OCI-LY1 (cell line): ENCODE data around the gene ERCC6L.

Experiments
- H2AFZ ChIP-seq: fragments of 200-600 bp; sonication (generic), shearing (Covaris generic); 2 replicates; pipeline ENCODE4 v1.6.0; 2014; ENCODE audit warnings: antibody characterized with exemption, mild to moderate bottlenecking, low read length
- H3F3A ChIP-seq: fragments of 200-600 bp; sonication (generic), shearing (Covaris generic); 2 replicates; pipeline ENCODE4 v1.6.0; 2014; ENCODE audit warnings: mild to moderate bottlenecking, antibody characterized with exemption, low read length, moderate library complexity; ENCODE audit not compliant: insufficient read depth
- H3K27ac ChIP-seq: fragments of 200-600 bp; sonication (generic); 2 replicates; pipeline ENCODE4 v1.5.1; 2014; ENCODE audit warnings: low read length, mixed run types, mild to moderate bottlenecking, low read depth; ENCODE audit not compliant: poor library complexity, severe bottlenecking
- H3K27me3 ChIP-seq: fragments of 200-600 bp; sonication (generic); 2 replicates; pipeline ENCODE4 v1.6.0; 2014; ENCODE audit warnings: antibody characterized with exemption, mild to moderate bottlenecking, low read length, moderate library complexity; ENCODE audit not compliant: insufficient read depth
- H3K36me3 ChIP-seq: fragments of 200-600 bp; sonication (generic); 2 replicates; pipeline ENCODE4 v1.6.1; 2014; ENCODE audit warnings: mild to moderate bottlenecking, antibody characterized with exemption, low read length, moderate library complexity, mixed read lengths; ENCODE audit not compliant: insufficient read depth
- H3K4me1 ChIP-seq: fragments of 200-600 bp; sonication (generic); 2 replicates; pipeline ENCODE4 v1.5.1; 2014; ENCODE audit warnings: mild to moderate bottlenecking, low read length, moderate library complexity; ENCODE audit not compliant: insufficient read depth, severe bottlenecking
- H3K4me2 ChIP-seq: fragments of 200-600 bp; sonication (generic), shearing (Covaris generic); 2 replicates; pipeline ENCODE4 v1.6.1; 2014; ENCODE audit warnings: low read length
- H3K4me3 ChIP-seq: fragments of 200-600 bp; sonication (generic); 2 replicates; pipeline ENCODE4 v1.5.1; 2014; ENCODE audit warnings: low read length, low read depth, mild to moderate bottlenecking, mixed read lengths; ENCODE audit not compliant: poor library complexity, severe bottlenecking
- H3K79me2 ChIP-seq: fragments of 200-600 bp; shearing (Covaris generic); 2 replicates; pipeline ENCODE4 v1.6.1; 2016; ENCODE audit warnings: mixed run types, low read length, mixed read lengths; ENCODE audit not compliant: insufficient read depth
- H3K9ac ChIP-seq: fragments of 200-600 bp; sonication (generic), shearing (Covaris generic); 2 replicates; pipeline ENCODE4 v1.6.1; 2014; ENCODE audit warnings: mild to moderate bottlenecking, low read length, mixed read lengths
- H3K9me2 ChIP-seq: fragments of 200-600 bp; sonication (generic), shearing (Covaris generic); 2 replicates; pipeline ENCODE4 v1.6.1; 2014; ENCODE audit warnings: low read depth, mild to moderate bottlenecking, low read length, mixed read lengths
- H3K9me3 ChIP-seq: fragments of 200-600 bp; shearing (Covaris generic); 2 replicates; pipeline ENCODE4 v1.6.1; 2014; ENCODE audit warnings: low read length, mixed read lengths
- H4K20me1 ChIP-seq: fragments of 200-600 bp; sonication (generic), shearing (Covaris generic); 2 replicates; pipeline ENCODE4 v1.6.0; 2016; ENCODE audit warnings: mild to moderate bottlenecking, low read length; ENCODE audit not compliant: insufficient read depth
- EZH2 ChIP-seq: fragments of 200-600 bp; sonication (generic), shearing (Covaris generic); IDR thresholded peaks from 2 replicates; pipeline ENCODE4 v1.8.0; 2017; ENCODE audit warnings: borderline replicate concordance, mixed run types, mild to moderate bottlenecking, antibody characterized with exemption, low read length, moderate library complexity, mixed read lengths
- TF ChIP-seq, protein P1 (sequence below): fragments of 200-600 bp; sonication (generic), shearing (Covaris generic); IDR thresholded peaks from 2 replicates; pipeline ENCODE4 v1.5.1; 2017; ENCODE audit warnings: mild to moderate bottlenecking, antibody characterized with exemption, low read length, moderate library complexity, mixed read lengths

ERCC6L gene

DNA sequence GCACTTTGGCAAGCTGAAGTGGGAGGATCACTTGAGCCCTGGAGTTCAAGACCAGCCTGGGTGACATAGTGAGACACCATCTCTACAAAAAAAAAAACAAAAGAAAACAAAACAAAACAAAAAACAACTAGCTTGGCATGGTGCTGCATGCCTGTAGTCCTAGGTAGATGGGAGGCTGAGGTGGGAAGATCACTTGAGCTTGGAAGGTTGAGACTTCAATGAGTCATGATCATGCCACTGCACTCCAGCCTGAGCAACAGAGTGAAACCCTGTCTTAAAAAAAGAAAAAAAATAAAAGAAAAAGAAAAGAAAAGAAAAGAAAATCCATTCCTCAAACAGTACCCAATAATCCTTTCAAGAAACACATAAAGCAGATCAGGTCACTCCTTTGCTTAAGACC, 14.9 kb upstream of the ERCC6L start:
- Histone ChIP-seq H3K4me3 (no peak overlapping the region), H3K9me3 (no peaks in the 10 kb centered on the region), H3F3A (no peaks in the 10 kb centered on the region), H3K4me2 (no peak overlapping the region), H2AFZ (no peak overlapping the region), H3K79me2 (no peaks in the 10 kb centered on the region), H3K4me1 (no peaks in the 10 kb centered on the region), H3K27me3 (no peaks in the 10 kb centered on the region), H3K9me2 (no peaks in the 10 kb centered on the region), H3K27ac (no peak overlapping the region), H3K9ac (no peak overlapping the region), H4K20me1 (no peaks in the 10 kb centered on the region), H3K36me3 (no peaks in the 10 kb centered on the region)
- TF ChIP-seq, protein P1, sequence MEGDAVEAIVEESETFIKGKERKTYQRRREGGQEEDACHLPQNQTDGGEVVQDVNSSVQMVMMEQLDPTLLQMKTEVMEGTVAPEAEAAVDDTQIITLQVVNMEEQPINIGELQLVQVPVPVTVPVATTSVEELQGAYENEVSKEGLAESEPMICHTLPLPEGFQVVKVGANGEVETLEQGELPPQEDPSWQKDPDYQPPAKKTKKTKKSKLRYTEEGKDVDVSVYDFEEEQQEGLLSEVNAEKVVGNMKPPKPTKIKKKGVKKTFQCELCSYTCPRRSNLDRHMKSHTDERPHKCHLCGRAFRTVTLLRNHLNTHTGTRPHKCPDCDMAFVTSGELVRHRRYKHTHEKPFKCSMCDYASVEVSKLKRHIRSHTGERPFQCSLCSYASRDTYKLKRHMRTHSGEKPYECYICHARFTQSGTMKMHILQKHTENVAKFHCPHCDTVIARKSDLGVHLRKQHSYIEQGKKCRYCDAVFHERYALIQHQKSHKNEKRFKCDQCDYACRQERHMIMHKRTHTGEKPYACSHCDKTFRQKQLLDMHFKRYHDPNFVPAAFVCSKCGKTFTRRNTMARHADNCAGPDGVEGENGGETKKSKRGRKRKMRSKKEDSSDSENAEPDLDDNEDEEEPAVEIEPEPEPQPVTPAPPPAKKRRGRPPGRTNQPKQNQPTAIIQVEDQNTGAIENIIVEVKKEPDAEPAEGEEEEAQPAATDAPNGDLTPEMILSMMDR, result no peak
- TF ChIP-seq EZH2, result no peak

DNA sequence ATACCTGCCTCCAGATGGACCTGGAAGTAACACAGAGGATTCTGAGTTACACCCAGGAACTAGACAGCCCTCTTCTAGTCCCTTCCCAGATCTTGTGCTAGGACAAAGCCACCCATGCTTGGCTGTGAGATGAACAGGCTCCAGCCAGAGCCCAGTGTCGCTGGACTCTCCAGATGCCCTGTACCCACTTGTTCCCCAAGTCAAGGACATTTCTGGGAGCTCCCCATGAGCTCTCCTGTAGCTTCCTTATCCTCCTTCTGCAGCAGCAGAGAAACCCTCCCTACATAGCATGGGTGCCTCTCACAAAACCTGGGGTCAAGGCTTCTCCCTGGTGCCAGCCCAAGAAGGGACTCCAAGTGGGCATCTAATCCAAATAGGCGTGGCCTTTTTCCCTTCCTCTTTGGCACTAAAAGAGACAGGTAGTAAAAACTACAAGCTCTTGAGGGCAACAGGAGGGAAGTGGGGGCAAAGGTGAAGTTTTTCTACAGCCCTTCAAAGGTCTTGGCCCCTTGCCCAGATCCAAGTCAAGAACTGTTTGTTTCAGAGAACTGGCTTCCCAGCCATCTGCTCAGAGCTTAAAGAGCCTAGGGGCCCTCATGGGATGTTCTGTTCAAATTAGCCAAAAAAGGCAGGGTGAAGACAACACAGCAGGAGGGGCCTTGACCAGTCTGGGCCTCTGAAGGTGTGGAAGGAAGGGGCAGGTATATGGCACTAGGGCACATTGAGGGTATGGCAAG, 8.5 kb upstream of the ERCC6L start:
- Histone ChIP-seq H3K36me3 (no peaks in the 10 kb centered on the region), H3K27ac (no peak overlapping the region), H3K9ac (no peak overlapping the region), H3K79me2 (no peaks in the 10 kb centered on the region), H3K9me3 (no peaks in the 10 kb centered on the region), H3K4me1 (no peaks in the 10 kb centered on the region), H3F3A (no peaks in the 10 kb centered on the region), H3K4me2 (no peak overlapping the region), H3K27me3 (no peaks in the 10 kb centered on the region), H3K9me2 (no peaks in the 10 kb centered on the region), H3K4me3 (no peak overlapping the region), H4K20me1 (no peaks in the 10 kb centered on the region), H2AFZ (no peak overlapping the region)
- no peak for TF ChIP-seq EZH2
- TF ChIP-seq, protein P1, result no peak

DNA sequence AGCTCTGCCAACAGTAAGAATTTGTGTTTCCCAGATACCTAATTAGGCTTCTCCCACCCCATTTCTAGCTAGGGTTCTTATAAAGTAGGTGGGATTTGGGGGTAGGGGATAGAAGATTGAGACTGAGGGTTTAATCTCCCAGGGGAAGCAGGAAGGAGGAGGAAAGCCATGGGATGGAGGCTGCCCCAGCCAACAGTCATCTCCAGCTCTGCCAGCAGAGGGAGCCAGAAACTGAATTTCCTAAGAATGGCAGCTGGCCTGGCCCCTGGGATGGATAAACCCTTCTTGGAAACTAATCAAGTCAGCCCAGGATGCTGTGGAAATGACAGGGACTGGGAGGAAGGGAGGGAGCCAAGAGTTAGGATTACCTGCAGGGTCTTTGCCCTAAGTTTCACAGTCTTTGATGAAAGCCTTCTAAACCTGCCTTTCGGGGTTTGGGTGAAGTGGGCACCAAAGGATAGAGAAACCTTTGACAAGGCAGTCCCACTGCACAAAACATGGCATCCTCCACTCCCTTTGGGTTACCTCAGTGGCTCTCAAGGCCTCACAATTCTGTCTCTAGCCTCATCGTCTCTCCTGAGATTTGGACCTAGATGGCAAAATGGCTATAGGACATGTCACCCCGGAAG, 6.7 kb upstream of the ERCC6L start:
- Histone ChIP-seq H3K36me3 (no peaks in the 10 kb centered on the region), H3K27me3 (no peaks in the 10 kb centered on the region), H3F3A (no peaks in the 10 kb centered on the region), H4K20me1 (no peaks in the 10 kb centered on the region), H3K4me1 (no peaks in the 10 kb centered on the region), H3K4me3 (no peak overlapping the region), H3K4me2 (no peak overlapping the region), H3K27ac (no peak overlapping the region), H3K79me2 (no peaks in the 10 kb centered on the region), H3K9me2 (no peaks in the 10 kb centered on the region), H3K9me3 (no peaks in the 10 kb centered on the region), H2AFZ (no peak overlapping the region), H3K9ac (no peak overlapping the region)
- TF ChIP-seq EZH2, result no peak
- TF ChIP-seq, protein P1, result peak; percentile 68
